HepG2 (cell line): ENCODE data around the gene GALNT10. TPM values are rescaled to one million over a fixed set of nuclear protein-coding genes. Genes with fewer than 3 reads are reported as not detected.

Source experiments
- ATAC-seq: fragments of 200-7000 bp; cut with Tn5 transposase; 3 replicates; pipeline ENCODE4 v1.9.1; 2020; ENCODE audit warnings: mild to moderate bottlenecking, moderate library complexity
- BruUV-seq: library from RNA; stranded (reverse); fragments of 400-500 nt; replicated peaks from 2 replicates; lab custom pipeline; 2021; lab: Mats Ljungman, UMichigan
- CTCF ChIA-PET: fragments of 300-600 bp; formaldehyde crosslinking; extraction: SDS; loops from one replicate; lab custom pipeline; 2021; ENCODE audit warnings: low total read pairs, inconsistent platforms, low intra/inter-chr PET ratio; lab: Yijun Ruan, JAX
- POLR2A ChIA-PET: fragments of 350-600 bp; sonication (Branson Sonifier 250); formaldehyde crosslinking; loops from one replicate; lab custom pipeline; 2020; ENCODE audit warnings: antibody characterized with exemption, inconsistent platforms; lab: Yijun Ruan, JAX
- DNase-seq: peaks from one replicate; pipeline ENCODE4 v3.0.0-alpha.2; 2015; ENCODE audit warnings: low spot score
- FAIRE-seq: peaks from 3 replicates; lab custom pipeline; 2011; peaks lifted over from hg19 to GRCh38; lab: Jason Lieb, UNC
- H2AFZ ChIP-seq: one replicate; pipeline ENCODE4 v1.6.1; 2011; ENCODE audit warnings: low read length, inconsistent platforms
- H3K27ac ChIP-seq: fragments of 300-600 bp; 3 replicates; pipeline ENCODE4 v1.8.0; 2011; ENCODE audit warnings: mixed run types, mild to moderate bottlenecking, mixed read lengths, low read length, inconsistent platforms; ENCODE audit not compliant: insufficient read depth; ENCODE audit errors: extremely low read length
- H3K27me3 ChIP-seq, 2 experiments: fragments of 200-600 bp in 1 of 2; 2 replicates in 1 of 2; 3 replicates in 1 of 2; pipeline versions ENCODE4 v1.6.0 to v1.8.0; 2011; ENCODE audit warnings: low read length in 2 of 2, mild to moderate bottlenecking in 2 of 2, moderate library complexity in 2 of 2, inconsistent platforms in 1 of 2; ENCODE audit not compliant: insufficient read depth in 2 of 2, control insufficient read depth in 1 of 2
- H3K36me3 ChIP-seq, 2 experiments: fragments of 200-600 bp in 1 of 2; replicated peaks in 1 of 2; 2 replicates in 1 of 2; 3 replicates in 1 of 2; pipeline versions ENCODE4 v1.5.1 to v1.8.0; 2011; ENCODE audit warnings: low read length in 2 of 2, inconsistent platforms in 1 of 2; ENCODE audit not compliant: insufficient read depth in 2 of 2, control insufficient read depth in 1 of 2
- H3K4me1 ChIP-seq: 2 replicates; pipeline ENCODE4 v1.5.1; 2012; ENCODE audit warnings: low read length, inconsistent platforms; ENCODE audit not compliant: insufficient read depth
- H3K4me2 ChIP-seq: 2 replicates; pipeline ENCODE4 v1.6.0; 2011; ENCODE audit warnings: low read depth, low read length, inconsistent platforms
- H3K4me3 ChIP-seq, 3 experiments: fragments of 200-600 bp in 1 of 3; sonication (generic), shearing (Covaris generic) in 1 of 3; replicated peaks in 1 of 3; 2 replicates each; pipeline ENCODE4 v1.5.1; 2011 to 2016; ENCODE audit warnings: low read length in 3 of 3, inconsistent platforms in 2 of 3, low read depth in 2 of 3, mild to moderate bottlenecking in 2 of 3, control low read depth in 1 of 3, mixed read lengths in 1 of 3; ENCODE audit not compliant: insufficient read depth in 1 of 3
- H3K79me2 ChIP-seq: one replicate; pipeline ENCODE4 v1.6.1; 2011; ENCODE audit warnings: low read length, inconsistent platforms; ENCODE audit not compliant: insufficient read depth
- H3K9ac ChIP-seq: 2 replicates; pipeline ENCODE4 v1.6.0; 2011; ENCODE audit warnings: mild to moderate bottlenecking, low read depth, low read length, inconsistent platforms; ENCODE audit not compliant: insufficient read depth
- H3K9me3 ChIP-seq: 2 replicates; pipeline ENCODE4 v1.5.1; 2012; ENCODE audit warnings: mild to moderate bottlenecking, low read length
- H4K20me1 ChIP-seq: 2 replicates; pipeline ENCODE4 v1.6.0; 2011; ENCODE audit warnings: inconsistent platforms, mild to moderate bottlenecking, low read length, moderate library complexity; ENCODE audit not compliant: insufficient read depth
- CREB1 ChIP-seq, 2 experiments: fragments of 450-650 bp in 1 of 2; IDR thresholded peaks; 2 replicates each; pipeline ENCODE4 v1.6.1; 2016 to 2017; ENCODE audit warnings: control low read depth in 1 of 2, mild to moderate bottlenecking in 1 of 2, missing compliant biosample characterization in 1 of 2, missing genetic modification characterization in 1 of 2
- MED13 ChIP-seq: sonication (generic); formaldehyde crosslinking; IDR thresholded peaks from 2 replicates; pipeline ENCODE4 v1.5.0; 2020; ENCODE audit warnings: missing genetic modification reagents
- ZNF138 ChIP-seq: sonication (generic); formaldehyde crosslinking; IDR thresholded peaks from 2 replicates; pipeline ENCODE4 v1.5.0; 2020; ENCODE audit warnings: mild to moderate bottlenecking, low read depth, missing genetic modification reagents
- ZNF180 ChIP-seq: sonication (generic); formaldehyde crosslinking; IDR thresholded peaks from 2 replicates; pipeline ENCODE4 v1.4.0; 2020; ENCODE audit warnings: low read depth, missing genetic modification reagents, borderline replicate concordance
- ZNF337 ChIP-seq: sonication (generic); formaldehyde crosslinking; IDR thresholded peaks from 2 replicates; pipeline ENCODE4 v1.5.1; 2020; ENCODE audit warnings: missing genetic modification reagents, low read depth, mild to moderate bottlenecking, borderline replicate concordance
- ZNF652 ChIP-seq: IDR thresholded peaks from 2 replicates; pipeline ENCODE4 v1.6.1; 2016; ENCODE audit warnings: low read depth, borderline replicate concordance
- ZNF720 ChIP-seq: sonication (generic); formaldehyde crosslinking; IDR thresholded peaks from 2 replicates; pipeline ENCODE4 v1.4.0; 2020; ENCODE audit warnings: missing genetic modification reagents
- WGBS: methylation state at CpG from one replicate; pipeline ENCODE4 v1.1.6; 2017; ENCODE audit warnings: low lambda C conversion rate; 5-methylcytosine and 5-hydroxymethylcytosine counted together
- in situ Hi-C: cut with HindIII; loops from 2 replicates; pipeline ENCODE4 v1.10.0; 2017; ENCODE audit warnings: low pct_unique_long_range_greater_than_20kb; ENCODE audit not compliant: extremely low pct_ligation_motif_present
- intact Hi-C: fragments of 100-400 bp; cut with micrococcal nuclease; formaldehyde crosslinking; loops from one replicate; pipeline ENCODE4 v1.10.0; 2022; ENCODE audit not compliant: unreplicated experiment
- polyA plus RNA-seq, 8 experiments: library from polyadenylated mRNA; depleted of rRNA in 3 of 8; stranded (reverse) in 7 of 8; unstranded in 1 of 8; fragments of >200 nt; fragmentation: Illumina TruSeq in 4 of 8; extraction: Trizol in 4 of 8; gene quantifications; 2 replicates each; pipeline versions ENCODE4 v1.2.1 to v1.2.3, GENCODE V29; 2011 to 2016; ENCODE audit warnings: low read depth in 4 of 8, missing spikeins in 1 of 8, mixed read lengths in 1 of 8; ENCODE audit not compliant: insufficient read depth in 1 of 8
- total RNA-seq, 5 experiments: library from RNA; depleted of rRNA; stranded (reverse); fragments of >200 nt; fragmentation: Illumina TruSeq; extraction: Trizol; gene quantifications; 2 replicates each; pipeline ENCODE4 v1.2.3, GENCODE V29; 2016; ENCODE audit warnings: low read depth in 1 of 5
- TF ChIP-seq, protein P1 (sequence below): fragments of 450-650 bp; IDR thresholded peaks from 2 replicates; pipeline ENCODE4 v1.6.1; 2016

The GALNT10 gene
- total and polyA plus RNA-seq, 2 of the 13 experiments (the other 11 are each of a cell fraction or from before 2014, with no cell fraction given), result 8.1 to 11.2 TPM

DNA sequence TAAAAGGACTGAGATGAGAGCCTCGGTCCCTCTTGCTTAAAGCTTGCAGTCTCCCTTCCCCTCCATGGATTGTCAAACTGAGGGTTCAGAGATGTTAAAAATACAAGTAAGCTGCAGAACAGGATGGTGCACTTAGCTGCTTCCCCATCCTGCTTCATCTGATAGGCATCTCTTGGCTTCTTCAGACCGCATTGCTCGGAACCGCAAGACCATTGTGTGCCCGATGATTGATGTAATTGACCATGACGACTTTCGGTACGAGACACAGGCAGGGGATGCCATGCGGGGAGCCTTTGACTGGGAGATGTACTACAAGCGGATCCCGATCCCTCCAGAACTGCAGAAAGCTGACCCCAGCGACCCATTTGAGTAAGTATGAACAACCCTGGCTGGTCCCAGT lies 189.7 kb downstream of the GALNT10 start:
- DNase-seq (no peak), FAIRE-seq (no peak), ATAC-seq (no peak)
- in situ Hi-C loops (no loop called here), intact Hi-C loops (no loop called here)
- no TSS peak for BruUV-seq
- Histone ChIP-seq H3K4me2 (no peak overlapping the region), H3K27me3 (no peaks in the 10 kb centered on the region), H4K20me1 (no peaks in the 10 kb centered on the region), H3K9ac (no peak overlapping the region), H3K4me1 (peaks cover 10% of the 10 kb centered on the region), H3K27ac (no peak overlapping the region), H2AFZ (no peak overlapping the region), H3K4me3 (no peak overlapping the region), H3K79me2 (no peaks in the 10 kb centered on the region), H3K9me3 (no peaks in the 10 kb centered on the region), H3K36me3 (peaks cover 0 to 3% of the 10 kb centered on the region in 2 experiments; a peak in 2 of 5 replicates)
- 100% methylated on average over 9 of the region's 12 CpGs for WGBS
- POLR2A ChIA-PET, result no interaction called here
- TF ChIP-seq ZNF337 (no peak), ZNF180 (CRISPR knock-in tag) (no peak)
- CTCF ChIA-PET, result no interaction called here

DNA sequence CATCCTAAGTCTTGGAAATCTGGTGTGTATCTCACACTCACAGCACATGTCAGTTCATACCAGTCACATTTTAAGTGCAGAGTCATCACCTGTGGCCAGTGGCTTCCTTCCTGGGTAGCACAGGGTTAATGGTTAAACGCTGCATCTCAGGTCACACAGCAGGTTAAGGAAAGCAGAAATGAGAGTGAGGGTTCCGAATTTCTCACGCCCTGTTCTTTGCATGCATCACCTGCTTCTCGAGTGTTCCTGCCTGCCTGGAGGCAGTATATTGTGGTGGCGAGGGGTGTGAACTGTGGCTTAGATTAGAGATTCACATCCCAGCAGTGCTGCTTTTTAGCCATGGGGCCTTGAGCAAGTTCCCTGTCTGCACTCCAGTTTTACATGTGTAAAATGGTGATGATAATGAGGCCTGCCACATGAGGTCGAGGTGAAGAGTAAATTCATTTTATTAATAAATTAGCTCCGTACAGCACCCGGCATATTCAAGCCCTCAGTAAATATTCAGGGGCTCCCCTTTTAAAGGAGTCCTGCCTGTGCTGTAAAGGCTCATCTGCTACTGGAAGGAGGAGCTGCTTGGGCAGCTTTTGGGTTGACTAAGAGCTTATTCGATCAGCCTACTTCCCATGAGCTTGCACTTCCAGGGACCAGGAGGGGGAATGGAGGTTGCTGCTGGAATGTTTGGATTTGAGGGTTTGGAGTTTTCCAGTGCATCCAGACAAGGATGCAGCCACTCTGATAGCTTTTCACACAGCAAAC lies 194.1 kb downstream of the GALNT10 start:
- H3K4me3 ChIP-seq, result no peak overlapping the region
- H3K9ac ChIP-seq, result no peak overlapping the region
- H3K4me2 ChIP-seq, result no peak overlapping the region
- DNase-seq, result no peak
- no peak for FAIRE-seq
- 79% methylated on average over 9 of the region's 9 CpGs for WGBS
- no peak overlapping the region for H3K27ac ChIP-seq
- H3K27me3 ChIP-seq, result no peaks in the 10 kb centered on the region
- H3K9me3 ChIP-seq, result no peaks in the 10 kb centered on the region
- intact Hi-C loops, result loop anchor here (5.0 kb wide), 1 partner anchor 32 kb away; no protein-coding TSS in a partner anchor
- H3K36me3 ChIP-seq, result peaks cover 0 to 1% of the 10 kb centered on the region in 2 experiments; a peak in 2 of 5 replicates
- ChIA-PET POLR2A (no interaction called here), CTCF (no interaction called here)
- H2AFZ ChIP-seq, result no peak overlapping the region
- in situ Hi-C loops, result no loop called here
- no TSS peak for BruUV-seq
- no peaks in the 10 kb centered on the region for H3K79me2 ChIP-seq
- peak; percentile 79 for TF ChIP-seq ZNF652 (CRISPR knock-in tag)
- TF ChIP-seq, protein P1, sequence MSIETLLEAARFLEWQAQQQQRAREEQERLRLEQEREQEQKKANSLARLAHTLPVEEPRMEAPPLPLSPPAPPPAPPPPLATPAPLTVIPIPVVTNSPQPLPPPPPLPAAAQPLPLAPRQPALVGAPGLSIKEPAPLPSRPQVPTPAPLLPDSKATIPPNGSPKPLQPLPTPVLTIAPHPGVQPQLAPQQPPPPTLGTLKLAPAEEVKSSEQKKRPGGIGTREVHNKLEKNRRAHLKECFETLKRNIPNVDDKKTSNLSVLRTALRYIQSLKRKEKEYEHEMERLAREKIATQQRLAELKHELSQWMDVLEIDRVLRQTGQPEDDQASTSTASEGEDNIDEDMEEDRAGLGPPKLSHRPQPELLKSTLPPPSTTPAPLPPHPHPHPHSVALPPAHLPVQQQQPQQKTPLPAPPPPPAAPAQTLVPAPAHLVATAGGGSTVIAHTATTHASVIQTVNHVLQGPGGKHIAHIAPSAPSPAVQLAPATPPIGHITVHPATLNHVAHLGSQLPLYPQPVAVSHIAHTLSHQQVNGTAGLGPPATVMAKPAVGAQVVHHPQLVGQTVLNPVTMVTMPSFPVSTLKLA, result peak; percentile 53
- TF ChIP-seq CREB1 (IDR thresholded peaks at IDR 0.05), result no peak
- TF ChIP-seq CREB1 (CRISPR knock-in tag; IDR thresholded peaks at IDR 0.05), result no peak
- no peak for TF ChIP-seq ZNF138 (CRISPR knock-in tag)
- TF ChIP-seq MED13 (CRISPR knock-in tag), result no peak
- no peak for TF ChIP-seq ZNF720 (CRISPR knock-in tag)
- TF ChIP-seq, all 625 proteins: peak for 2
- no peak for ATAC-seq
- Histone ChIP-seq H4K20me1 (no peaks in the 10 kb centered on the region), H3K4me1 (peaks cover 45% of the 10 kb centered on the region)
